Prostate gland (tissue), 2 donors: ENCODE results near the gene CELSR2.

Experiments used
- CTCF ChIP-seq, 4 experiments: fragments of 200-600 bp in 2 of 4; fragments of 450-650 bp in 2 of 4; sonication (generic) in 2 of 4; IDR thresholded peaks; 1 replicate in 3 of 4; 2 replicates in 1 of 4; pipeline ENCODE4 v1.5.1; 2016 to 2019; ENCODE audit warnings: antibody characterized with exemption in 4 of 4, mild to moderate bottlenecking in 2 of 4, moderate library complexity in 2 of 4
- POLR2A ChIP-seq: fragments of 450-650 bp; IDR thresholded peaks from one replicate; pipeline ENCODE4 v1.6.1; 2016; ENCODE audit warnings: antibody characterized with exemption, mild to moderate bottlenecking
- POLR2AphosphoS5 ChIP-seq: sonication (generic); formaldehyde crosslinking; IDR thresholded peaks from one replicate; pipeline ENCODE4 v1.6.1; 2017; ENCODE audit warnings: antibody characterized with exemption

- TF ChIP-seq CTCF (IDR thresholded peaks at IDR 0.05) (no peak), POLR2AphosphoS5 (no peak), POLR2A (no peak)
Measured at GRCh38 chr1:109241841-109242345, 7.4 kb upstream of the CELSR2 start.
